HUES6 (cell line): ENCODE measurements around the gene FEZ2.

Source experiments
- H3K27ac ChIP-seq: 2 replicates; pipeline ENCODE4 v1.7.0; 2013; ENCODE audit warnings: low read depth, mild to moderate bottlenecking, low read length, inconsistent platforms
- H3K27me3 ChIP-seq: 2 replicates; pipeline ENCODE4 v1.6.1; 2013; ENCODE audit warnings: low read length; ENCODE audit not compliant: control insufficient read depth, insufficient read depth
- H3K36me3 ChIP-seq: 2 replicates; pipeline ENCODE4 v1.6.1; 2013; ENCODE audit warnings: low read length; ENCODE audit not compliant: control insufficient read depth, insufficient read depth
- H3K4me1 ChIP-seq: 2 replicates; pipeline ENCODE4 v1.6.1; 2013; ENCODE audit warnings: low read length; ENCODE audit not compliant: control insufficient read depth, insufficient read depth
- H3K4me3 ChIP-seq: 2 replicates; pipeline ENCODE4 v1.5.1; 2013; ENCODE audit warnings: low read depth, low read length
- H3K9ac ChIP-seq: one replicate; pipeline ENCODE4 v1.6.1; 2013; ENCODE audit warnings: mild to moderate bottlenecking, low read length
- H3K9me3 ChIP-seq: 2 replicates; pipeline ENCODE4 v1.6.1; 2013; ENCODE audit warnings: low read depth, low read length; ENCODE audit not compliant: control insufficient read depth, insufficient read depth

FEZ2 gene

GRCh38 chr2:36562240-36562639 is 35.7 kb downstream of the FEZ2 start:
- H3K9me3 ChIP-seq: no peaks in the 10 kb centered on the region
- no peak overlapping the region for H3K9ac ChIP-seq
- H3K27me3 ChIP-seq: no peaks in the 10 kb centered on the region
- peak overlapping the region; percentile 28; the same call in 1 of the 2 replicates for H3K27ac ChIP-seq
- H3K36me3 ChIP-seq: peaks cover 13% of the 10 kb centered on the region; the same call in 1 of the 2 replicates
- H3K4me3 ChIP-seq: no peak overlapping the region
- peaks cover 55% of the 10 kb centered on the region for H3K4me1 ChIP-seq

- H3K4me3 ChIP-seq: no peak overlapping the region
- H3K9me3 ChIP-seq: no peaks in the 10 kb centered on the region
- H3K4me1 ChIP-seq: peaks cover 55% of the 10 kb centered on the region
- no peaks in the 10 kb centered on the region for H3K27me3 ChIP-seq
- H3K27ac ChIP-seq: peak overlapping the region; percentile 73; the same call in 1 of the 2 replicates
- no peak overlapping the region for H3K9ac ChIP-seq
- peaks cover 9% of the 10 kb centered on the region; the same call in 1 of the 2 replicates for H3K36me3 ChIP-seq
Measured at GRCh38 chr2:36561237-36561944, 36.6 kb downstream of the FEZ2 start.

GRCh38 chr2:36560726-36561125 is 37.2 kb downstream of the FEZ2 start:
- no peak overlapping the region for H3K9ac ChIP-seq
- H3K36me3 ChIP-seq: peaks cover 11% of the 10 kb centered on the region
- H3K27ac ChIP-seq: peak overlapping the region; percentile 29; the same call in 1 of the 2 replicates
- H3K27me3 ChIP-seq: no peaks in the 10 kb centered on the region
- no peaks in the 10 kb centered on the region for H3K9me3 ChIP-seq
- no peak overlapping the region for H3K4me3 ChIP-seq
- H3K4me1 ChIP-seq: peaks cover 55% of the 10 kb centered on the region

- Histone ChIP-seq H3K4me1 (peaks cover 46% of the 10 kb centered on the region), H3K27ac (no peak overlapping the region), H3K36me3 (peaks cover 19% of the 10 kb centered on the region), H3K27me3 (no peaks in the 10 kb centered on the region), H3K4me3 (no peak overlapping the region), H3K9me3 (no peaks in the 10 kb centered on the region), H3K9ac (no peak overlapping the region)
Measured at GRCh38 chr2:36559221-36559942, 38.6 kb downstream of the FEZ2 start.

- Histone ChIP-seq H3K4me3 (no peak overlapping the region), H3K36me3 (peaks cover 38% of the 10 kb centered on the region), H3K9me3 (no peaks in the 10 kb centered on the region), H3K27me3 (no peaks in the 10 kb centered on the region), H3K4me1 (peaks cover 27% of the 10 kb centered on the region), H3K27ac (no peak overlapping the region), H3K9ac (no peak overlapping the region)
Measured at GRCh38 chr2:36556842-36557241, 41.1 kb downstream of the FEZ2 start.

GRCh38 chr2:36555789-36556188 is 42.2 kb downstream of the FEZ2 start:
- peaks cover 16% of the 10 kb centered on the region for H3K4me1 ChIP-seq
- H3K27me3 ChIP-seq: no peaks in the 10 kb centered on the region
- no peak overlapping the region for H3K4me3 ChIP-seq
- H3K9me3 ChIP-seq: no peaks in the 10 kb centered on the region
- H3K36me3 ChIP-seq: peaks cover 48% of the 10 kb centered on the region
- H3K9ac ChIP-seq: no peak overlapping the region
- H3K27ac ChIP-seq: no peak overlapping the region

GRCh38 chr2:36554531-36554930 is 43.4 kb downstream of the FEZ2 start:
- peaks cover 56% of the 10 kb centered on the region for H3K36me3 ChIP-seq

GRCh38 chr2:36553683-36554082 is 44.3 kb downstream of the FEZ2 start:
- no peaks in the 10 kb centered on the region for H3K27me3 ChIP-seq
- H3K36me3 ChIP-seq: peaks cover 64% of the 10 kb centered on the region
- H3K4me1 ChIP-seq: no peaks in the 10 kb centered on the region
- H3K9me3 ChIP-seq: no peaks in the 10 kb centered on the region
- no peak overlapping the region for H3K9ac ChIP-seq
- no peak overlapping the region for H3K27ac ChIP-seq
- H3K4me3 ChIP-seq: no peak overlapping the region

More at GRCh38 chr2:36554531-36554930, 43.4 kb downstream of the FEZ2 start:
- H3K9ac ChIP-seq: no peak overlapping the region
- no peaks in the 10 kb centered on the region for H3K9me3 ChIP-seq
- H3K4me1 ChIP-seq: peaks cover 5% of the 10 kb centered on the region; the same call in 1 of the 2 replicates
- H3K4me3 ChIP-seq: no peak overlapping the region
- no peak overlapping the region for H3K27ac ChIP-seq
- H3K27me3 ChIP-seq: no peaks in the 10 kb centered on the region

GRCh38 chr2:36550006-36550405 is 48.0 kb downstream of the FEZ2 start:
- H3K36me3 ChIP-seq: peaks cover 83% of the 10 kb centered on the region
- no peaks in the 10 kb centered on the region for H3K4me1 ChIP-seq
- no peaks in the 10 kb centered on the region for H3K27me3 ChIP-seq
- no peak overlapping the region for H3K4me3 ChIP-seq
- H3K27ac ChIP-seq: no peak overlapping the region
- no peaks in the 10 kb centered on the region for H3K9me3 ChIP-seq
- H3K9ac ChIP-seq: no peak overlapping the region

- Histone ChIP-seq H3K4me1 (no peaks in the 10 kb centered on the region), H3K27me3 (no peaks in the 10 kb centered on the region), H3K9me3 (no peaks in the 10 kb centered on the region), H3K36me3 (peaks cover 85% of the 10 kb centered on the region), H3K9ac (no peak overlapping the region), H3K27ac (peak overlapping the region; percentile 9; the same call in 1 of the 2 replicates), H3K4me3 (no peak overlapping the region)
Measured at GRCh38 chr2:36549165-36549574, 48.8 kb downstream of the FEZ2 start.

- no peak overlapping the region for H3K27ac ChIP-seq
Measured at GRCh38 chr2:36547906-36548305, 50.1 kb downstream of the FEZ2 start.

More at GRCh38 chr2:36547906-36548305, 50.1 kb downstream of the FEZ2 start:
- Histone ChIP-seq H3K27me3 (no peaks in the 10 kb centered on the region), H3K9ac (no peak overlapping the region), H3K4me1 (no peaks in the 10 kb centered on the region), H3K36me3 (peaks cover 83% of the 10 kb centered on the region), H3K4me3 (no peak overlapping the region), H3K9me3 (no peaks in the 10 kb centered on the region)
